Limb (tissue), 2 donors: ENCODE results near the gene CRB2.

Experiments used
- DNase-seq, 2 donors: peaks; one replicate each; pipeline ENCODE4 v3.0.0-alpha.2; 2016; ENCODE audit errors: extremely low spot score in 2 of 2

CRB2 gene

DNA sequence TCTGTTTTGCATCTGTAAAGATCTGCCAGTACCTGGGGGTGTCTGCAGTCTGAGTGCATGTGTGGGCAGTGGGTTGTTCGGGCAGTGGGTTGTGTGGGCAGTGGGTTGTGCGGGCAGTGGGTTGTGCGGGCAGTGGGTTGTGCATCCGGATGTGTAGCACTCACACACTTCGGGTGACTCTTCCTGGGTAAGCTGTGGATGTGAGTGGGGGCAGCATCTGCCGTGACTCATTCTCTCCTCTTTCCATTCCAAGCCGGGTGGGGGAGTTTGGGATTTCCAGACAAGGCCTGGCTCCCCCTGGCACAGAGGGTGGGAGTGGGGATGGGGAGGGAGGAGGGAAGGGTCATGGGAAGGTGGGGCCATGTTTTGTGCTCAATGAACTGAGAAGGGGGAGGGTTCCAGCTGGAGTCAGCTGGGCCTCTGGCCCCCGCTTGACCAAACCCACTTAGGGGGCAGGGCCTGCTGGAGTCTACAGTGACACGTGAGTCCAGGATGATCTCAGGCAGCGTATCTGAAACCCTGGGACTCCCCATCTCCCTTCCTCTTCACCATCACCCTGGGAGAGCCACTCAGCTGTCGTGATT, 8.3 kb downstream of the CRB2 start:
- no peak for DNase-seq

DNA sequence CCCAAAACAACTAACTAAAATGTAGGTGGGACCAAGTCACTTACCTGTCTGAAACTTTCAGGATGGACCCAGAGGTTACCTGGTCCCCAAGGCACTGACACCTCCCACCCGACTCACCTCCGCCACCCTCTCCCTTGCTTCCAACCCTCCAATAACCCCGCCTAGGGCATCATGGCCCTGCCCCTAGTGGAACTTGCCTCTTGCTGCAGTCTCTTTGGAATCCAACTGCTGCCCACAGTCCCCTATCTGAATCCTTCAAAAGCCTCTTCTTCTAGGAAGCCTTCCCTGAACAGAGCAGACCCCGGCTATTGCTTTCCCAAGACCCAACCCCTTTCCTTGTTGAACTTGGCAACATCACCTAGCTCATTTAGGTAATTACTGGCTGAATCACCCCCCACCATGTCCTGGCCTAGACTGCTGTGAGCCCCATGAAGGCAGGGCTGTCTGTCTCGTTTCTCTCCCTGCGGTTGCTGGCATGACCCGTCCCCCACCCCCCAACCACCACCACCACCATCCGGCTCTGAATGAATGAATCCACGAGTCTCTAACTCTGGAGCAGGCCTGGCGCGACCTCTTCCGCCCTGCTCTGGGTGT, 9.4 kb downstream of the CRB2 start:
- no peak for DNase-seq

DNA sequence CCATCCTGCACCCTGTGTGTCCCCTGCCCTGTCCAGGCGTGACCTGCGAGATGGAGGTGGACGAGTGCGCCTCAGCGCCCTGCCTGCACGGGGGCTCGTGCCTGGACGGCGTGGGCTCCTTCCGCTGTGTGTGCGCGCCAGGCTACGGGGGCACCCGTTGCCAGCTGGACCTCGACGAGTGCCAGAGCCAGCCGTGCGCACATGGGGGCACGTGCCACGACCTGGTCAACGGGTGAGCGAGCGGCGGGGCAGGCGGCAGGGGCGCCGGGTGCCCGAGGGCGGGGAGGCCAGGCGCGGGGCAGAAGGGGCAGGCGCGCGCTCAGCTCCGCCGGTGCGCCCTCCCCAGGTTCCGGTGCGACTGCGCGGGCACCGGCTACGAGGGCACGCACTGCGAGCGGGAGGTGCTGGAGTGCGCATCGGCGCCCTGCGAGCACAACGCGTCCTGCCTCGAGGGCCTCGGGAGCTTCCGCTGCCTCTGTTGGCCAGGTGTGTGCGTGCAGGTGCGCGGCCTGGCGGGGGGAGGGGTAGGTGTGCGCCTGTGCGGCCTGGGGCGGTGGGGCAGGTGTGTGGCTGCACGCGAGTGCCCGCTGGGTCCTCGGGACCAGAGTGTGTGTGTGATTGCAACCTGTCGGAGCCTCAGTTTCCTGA, 10.0 kb downstream of the CRB2 start:
- no peak for DNase-seq

DNA sequence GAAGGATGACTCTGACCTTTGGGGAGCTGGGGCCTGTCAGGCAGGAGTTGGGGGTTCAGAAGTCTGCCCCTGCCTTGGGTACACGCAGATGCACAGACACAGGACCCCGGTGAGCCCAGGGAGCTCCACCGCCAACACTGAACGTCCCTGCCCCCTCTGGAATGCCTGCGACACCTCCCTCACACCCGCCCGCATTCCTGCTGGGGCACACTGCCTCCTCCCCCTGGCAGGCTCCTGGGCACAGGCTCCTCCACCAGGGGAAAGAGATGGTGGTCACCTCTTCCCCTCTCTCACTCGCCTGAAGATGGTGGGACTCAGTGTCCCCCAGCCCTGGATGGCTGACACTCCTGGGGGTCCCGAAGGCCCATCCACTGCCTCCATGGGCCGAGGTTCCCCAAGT, 12.0 kb downstream of the CRB2 start:
- DNase-seq, result no peak

DNA sequence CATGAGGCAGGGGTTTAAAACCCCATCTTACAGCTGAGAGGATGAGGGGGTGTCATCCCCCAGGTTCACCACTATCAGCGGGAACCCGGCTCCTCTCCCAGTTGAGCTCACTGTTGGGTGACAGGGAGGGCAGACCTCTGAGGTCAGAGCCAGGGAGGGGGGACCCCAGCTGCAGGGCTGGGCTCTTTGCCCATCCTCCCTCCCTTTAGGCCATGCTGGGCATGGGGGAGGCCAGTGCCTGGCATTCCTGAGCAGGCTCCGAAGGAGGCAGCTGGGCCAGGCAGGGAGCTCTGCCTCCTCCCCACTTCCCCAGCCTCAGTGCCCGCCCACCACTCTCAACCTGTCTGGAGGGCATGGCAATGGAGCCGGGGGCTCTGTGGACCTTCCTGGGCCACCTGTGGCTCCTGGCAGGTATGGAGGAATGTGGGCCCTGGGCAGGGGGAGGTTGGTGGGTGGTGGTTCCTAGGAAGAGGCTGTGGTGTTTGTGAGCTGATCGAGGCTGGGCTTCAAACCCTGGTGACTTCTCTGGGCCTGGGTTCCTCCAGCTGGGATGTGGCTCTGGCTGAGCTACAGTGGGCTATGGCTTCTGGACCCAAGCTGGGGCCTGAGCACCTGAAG, 12.6 kb downstream of the CRB2 start:
- DNase-seq, result no peak

DNA sequence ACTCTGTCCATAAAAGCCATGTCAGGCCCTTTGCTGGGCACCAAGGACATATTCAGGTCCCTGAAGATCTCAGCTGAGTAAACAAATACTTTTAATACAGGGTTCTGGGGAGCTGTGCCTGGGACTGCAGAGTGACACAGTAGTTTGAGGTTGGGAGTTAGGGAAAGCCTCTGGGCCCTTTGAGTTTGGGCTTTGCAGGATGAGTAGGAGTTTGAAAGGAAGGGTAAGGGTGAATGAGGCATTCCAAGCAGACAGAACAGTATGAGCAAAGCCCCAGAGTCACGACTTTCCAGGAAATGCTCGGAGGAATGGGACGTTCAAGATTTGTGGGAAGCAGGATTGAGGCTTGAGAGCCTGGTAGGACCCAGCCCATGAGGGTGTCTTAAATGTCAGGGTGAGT, 13.3 kb downstream of the CRB2 start:
- DNase-seq, result no peak

DNA sequence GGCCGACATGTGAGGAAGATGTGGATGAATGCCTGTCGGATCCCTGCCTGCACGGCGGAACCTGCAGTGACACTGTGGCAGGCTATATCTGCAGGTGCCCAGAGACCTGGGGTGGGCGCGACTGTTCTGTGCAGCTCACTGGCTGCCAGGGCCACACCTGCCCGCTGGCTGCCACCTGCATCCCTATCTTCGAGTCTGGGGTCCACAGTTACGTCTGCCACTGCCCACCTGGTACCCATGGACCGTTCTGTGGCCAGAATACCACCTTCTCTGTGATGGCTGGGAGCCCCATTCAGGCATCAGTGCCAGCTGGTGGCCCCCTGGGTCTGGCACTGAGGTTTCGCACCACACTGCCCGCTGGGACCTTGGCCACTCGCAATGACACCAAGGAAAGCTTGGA, 14.1 kb downstream of the CRB2 start:
- DNase-seq, result no peak

DNA sequence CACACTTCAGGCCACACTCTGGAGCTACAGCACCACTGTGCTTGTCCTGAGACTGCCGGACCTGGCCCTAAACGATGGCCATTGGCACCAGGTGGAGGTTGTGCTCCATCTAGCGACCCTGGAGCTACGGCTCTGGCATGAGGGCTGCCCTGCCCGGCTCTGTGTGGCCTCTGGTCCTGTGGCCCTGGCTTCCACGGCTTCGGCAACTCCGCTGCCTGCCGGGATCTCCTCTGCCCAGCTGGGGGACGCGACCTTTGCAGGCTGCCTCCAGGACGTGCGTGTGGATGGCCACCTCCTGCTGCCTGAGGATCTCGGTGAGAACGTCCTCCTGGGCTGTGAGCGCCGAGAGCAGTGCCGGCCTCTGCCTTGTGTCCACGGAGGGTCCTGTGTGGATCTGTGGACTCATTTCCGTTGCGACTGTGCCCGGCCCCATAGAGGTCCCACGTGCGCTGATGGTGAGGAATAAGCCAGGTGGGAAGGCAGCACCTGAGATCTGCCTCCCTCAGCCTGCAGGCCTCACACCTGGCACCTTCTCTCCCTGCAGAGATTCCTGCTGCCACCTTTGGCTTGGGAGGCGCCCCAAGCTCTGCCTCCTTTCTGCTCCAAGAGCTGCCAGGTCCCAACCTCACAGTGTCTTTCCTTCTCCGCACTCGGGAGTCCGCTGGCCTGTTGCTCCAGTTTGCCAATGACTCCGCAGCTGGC, 14.7 kb downstream of the CRB2 start:
- no peak for DNase-seq

DNA sequence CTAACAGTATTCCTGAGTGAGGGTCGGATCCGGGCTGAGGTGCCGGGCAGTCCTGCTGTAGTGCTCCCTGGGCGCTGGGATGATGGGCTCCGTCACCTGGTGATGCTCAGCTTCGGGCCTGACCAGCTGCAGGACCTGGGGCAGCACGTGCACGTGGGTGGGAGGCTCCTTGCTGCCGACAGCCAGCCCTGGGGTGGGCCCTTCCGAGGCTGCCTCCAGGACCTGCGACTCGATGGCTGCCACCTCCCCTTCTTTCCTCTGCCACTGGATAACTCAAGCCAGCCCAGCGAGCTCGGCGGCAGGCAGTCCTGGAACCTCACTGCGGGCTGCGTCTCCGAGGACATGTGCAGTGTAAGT, 15.2 kb downstream of the CRB2 start:
- DNase-seq, result no peak

DNA sequence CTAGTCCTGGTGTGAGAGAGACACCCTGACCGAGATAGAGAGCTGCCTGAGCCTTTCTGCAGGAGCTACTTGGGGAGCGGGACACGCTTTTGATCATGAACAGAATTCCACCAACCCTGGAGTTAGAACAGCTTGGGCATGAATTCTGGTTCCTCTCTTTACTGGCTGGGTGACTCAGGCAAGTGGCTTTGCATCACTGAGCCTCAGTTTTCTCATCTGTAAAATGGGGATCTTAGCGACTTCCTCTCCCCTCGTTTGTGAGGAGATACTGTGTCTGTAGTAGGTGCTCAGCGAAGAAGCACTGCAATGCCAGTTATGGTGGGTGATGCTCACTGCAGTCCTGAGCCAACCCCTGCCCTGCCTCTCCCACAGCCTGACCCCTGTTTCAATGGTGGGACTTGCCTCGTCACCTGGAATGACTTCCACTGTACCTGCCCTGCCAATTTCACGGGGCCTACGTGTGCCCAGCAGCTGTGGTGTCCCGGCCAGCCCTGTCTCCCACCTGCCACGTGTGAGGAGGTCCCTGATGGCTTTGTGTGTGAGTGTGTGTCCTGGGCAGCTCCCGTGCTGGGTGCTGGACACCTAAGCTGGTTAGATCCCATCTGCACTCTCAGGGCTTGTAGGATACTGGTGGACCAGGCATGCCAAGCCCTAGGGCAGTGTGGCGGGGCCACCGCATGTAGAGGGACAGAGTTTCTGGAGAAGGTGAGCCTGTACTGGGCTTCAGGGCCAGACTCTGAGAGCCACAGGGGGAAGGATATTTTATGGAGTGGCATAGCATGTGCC, 16.0 kb downstream of the CRB2 start:
- no peak for DNase-seq

DNA sequence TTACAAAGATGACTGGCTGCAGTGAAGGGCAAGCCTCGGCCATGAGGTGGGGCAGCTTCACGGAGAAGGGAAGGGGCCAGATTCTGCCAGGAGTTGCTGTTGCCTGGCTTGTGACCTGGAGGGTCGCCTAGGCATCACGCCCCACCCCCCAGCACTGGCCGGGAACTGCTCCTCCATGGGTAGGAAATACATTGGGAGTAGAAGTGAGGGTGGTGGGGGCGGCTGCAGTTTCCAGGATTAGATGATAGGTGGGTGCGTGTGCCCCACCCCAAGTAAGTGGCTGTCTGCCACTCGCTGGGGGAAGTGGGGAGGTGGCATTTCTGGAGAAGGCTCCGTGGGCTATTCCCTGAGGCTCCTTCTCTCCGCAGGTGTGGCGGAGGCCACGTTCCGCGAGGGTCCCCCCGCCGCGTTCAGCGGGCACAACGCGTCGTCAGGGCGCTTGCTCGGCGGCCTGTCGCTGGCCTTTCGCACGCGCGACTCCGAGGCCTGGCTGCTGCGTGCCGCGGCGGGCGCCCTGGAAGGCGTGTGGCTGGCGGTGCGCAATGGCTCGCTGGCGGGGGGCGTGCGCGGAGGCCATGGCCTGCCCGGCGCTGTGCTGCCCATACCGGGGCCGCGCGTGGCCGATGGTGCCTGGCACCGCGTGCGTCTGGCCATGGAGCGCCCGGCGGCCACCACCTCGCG, 16.9 kb downstream of the CRB2 start:
- no peak for DNase-seq

DNA sequence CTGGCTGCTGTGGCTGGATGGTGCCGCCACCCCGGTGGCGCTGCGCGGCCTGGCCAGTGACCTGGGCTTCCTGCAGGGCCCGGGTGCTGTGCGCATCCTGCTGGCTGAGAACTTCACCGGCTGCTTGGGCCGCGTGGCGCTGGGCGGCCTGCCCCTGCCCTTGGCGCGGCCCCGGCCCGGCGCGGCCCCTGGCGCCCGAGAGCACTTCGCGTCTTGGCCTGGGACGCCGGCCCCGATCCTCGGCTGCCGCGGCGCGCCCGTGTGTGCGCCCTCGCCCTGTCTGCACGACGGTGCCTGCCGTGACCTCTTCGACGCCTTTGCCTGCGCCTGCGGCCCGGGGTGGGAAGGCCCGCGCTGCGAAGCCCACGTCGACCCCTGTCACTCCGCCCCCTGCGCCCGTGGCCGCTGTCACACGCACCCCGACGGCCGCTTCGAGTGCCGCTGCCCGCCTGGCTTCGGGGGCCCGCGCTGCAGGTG, 17.5 kb downstream of the CRB2 start:
- DNase-seq, result no peak

DNA sequence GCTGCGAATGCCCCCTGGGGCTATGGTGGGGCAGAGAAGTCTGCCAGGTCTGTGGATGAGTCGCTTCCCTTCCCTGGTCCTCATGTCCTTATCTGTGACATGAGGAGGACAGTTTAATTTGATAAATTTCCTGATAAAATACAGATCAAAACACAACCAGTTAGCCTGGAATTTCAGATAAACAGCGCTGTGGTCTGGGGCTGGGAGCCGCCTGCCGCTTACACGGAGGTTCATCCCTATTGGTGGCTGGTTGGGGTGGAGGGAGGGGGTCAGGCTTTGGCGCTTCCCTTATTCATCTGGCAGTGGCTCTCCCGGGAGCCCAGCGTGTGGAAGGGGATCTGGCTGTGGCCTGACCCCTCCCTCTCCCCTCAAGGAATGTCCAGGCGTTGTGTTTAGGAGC, 17.9 kb downstream of the CRB2 start:
- DNase-seq, result no peak

DNA sequence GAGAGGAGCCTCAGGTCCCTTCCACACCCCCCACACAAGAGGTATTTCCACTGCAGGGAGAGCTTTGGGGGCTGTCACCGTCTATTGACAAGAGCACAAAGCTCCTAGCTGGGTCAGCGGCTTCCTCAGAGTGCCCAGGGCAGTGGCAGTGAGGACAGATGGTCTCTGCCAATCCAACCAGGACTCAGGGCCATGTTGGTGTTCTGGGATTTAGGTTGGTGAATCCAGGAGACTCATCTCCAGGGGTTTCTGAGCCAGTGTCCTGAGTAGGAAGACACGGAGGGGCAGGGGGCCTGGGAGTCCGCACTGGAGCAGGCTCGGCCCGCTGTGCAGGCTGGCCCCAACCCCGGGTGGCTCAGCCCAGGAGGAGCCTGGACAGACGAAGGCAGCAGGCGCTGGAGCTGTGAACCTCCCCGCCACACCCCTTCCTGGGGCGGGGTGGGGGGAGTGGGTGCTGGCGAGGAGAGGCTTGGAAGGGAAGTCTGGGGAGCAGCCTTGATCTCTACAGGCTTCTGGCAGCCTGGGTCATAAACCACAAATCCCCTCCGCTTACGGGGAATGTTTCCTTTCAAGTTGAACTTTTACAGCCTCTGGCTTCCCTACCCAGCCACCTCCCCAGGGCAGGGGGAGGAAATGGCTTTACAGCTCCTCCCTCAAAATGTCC, 19.6 kb downstream of the CRB2 start:
- DNase-seq, result peak in 1 of 2 donors; percentile 76

DNA sequence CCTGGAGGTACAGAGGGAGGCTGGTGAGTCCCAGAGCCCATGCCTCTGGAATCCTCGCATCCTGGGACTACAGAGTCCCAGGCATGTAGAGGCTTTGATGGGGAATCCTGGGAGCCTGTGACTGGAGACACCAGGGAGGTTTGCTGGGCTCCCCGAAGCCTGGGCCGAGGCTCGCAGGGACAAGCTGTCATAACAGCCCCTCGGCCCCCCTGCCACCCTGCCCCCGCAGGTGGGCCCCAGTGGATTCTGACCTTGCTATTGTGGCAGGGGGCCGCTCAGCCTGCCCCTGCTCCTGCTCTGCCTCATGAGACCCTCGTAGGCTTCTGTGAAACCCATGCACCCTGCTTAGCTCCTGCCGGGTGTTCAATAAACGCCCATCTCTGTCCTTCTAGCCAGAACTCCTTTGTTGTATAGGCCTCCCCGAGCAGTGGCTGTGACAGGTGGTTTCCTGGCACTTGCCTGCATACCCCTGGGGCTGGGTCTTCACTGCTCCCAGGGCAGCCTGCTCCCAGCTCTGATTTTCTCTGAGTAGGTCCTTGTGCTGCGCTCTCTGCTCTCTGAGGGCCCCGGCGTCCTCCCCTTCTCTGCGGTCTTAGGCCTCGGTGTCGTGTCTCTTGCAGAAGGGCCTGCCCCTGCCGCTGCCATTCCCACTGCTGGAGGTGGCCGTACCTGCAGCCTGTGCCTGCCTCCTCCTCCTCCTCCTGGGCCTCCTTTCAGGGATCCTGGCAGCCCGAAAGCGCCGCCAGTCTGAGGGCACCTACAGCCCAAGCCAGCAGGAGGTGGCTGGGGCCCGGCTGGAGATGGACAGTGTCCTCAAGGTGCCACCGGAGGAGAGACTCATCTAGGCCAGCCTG, 20.4 kb downstream of the CRB2 start:
- DNase-seq, result no peak

DNA sequence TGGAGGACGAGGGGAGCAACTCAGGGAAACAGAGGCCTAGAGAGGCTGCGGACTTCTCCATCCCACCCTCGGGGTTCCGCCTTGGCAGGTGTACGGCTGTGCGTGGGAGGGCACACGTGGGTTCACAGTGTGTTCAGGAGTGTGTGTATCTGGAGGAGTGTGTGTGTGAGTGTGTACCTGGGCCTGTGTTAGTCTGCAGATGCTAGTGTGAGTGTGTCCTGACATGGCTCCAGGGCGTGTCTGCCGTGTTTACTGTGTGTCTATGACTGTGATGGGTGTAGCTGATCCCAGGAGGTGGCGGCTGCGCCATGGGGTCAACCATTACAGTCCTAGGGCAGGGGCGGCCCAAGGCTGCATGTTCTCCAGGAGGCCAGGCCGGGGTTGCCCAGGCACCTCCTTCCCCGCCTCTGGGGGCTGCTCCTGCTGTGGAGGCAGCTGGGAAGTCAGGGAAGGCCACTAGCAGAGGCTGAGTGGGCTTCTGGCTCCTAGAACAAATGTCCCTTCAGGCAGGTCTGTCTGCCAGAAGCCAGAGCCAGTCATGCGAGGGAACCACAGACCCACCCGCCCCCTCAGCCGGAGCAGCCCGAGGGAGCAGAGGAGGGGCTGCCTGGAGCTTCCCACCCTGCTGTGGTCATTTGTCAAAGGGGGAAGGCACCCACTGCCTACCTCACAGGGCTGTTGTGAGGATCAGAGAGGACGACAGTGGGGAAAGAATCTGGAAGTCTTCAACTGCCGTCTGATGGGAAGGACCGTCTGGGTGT, 21.4 kb downstream of the CRB2 start:
- no peak for DNase-seq

DNA sequence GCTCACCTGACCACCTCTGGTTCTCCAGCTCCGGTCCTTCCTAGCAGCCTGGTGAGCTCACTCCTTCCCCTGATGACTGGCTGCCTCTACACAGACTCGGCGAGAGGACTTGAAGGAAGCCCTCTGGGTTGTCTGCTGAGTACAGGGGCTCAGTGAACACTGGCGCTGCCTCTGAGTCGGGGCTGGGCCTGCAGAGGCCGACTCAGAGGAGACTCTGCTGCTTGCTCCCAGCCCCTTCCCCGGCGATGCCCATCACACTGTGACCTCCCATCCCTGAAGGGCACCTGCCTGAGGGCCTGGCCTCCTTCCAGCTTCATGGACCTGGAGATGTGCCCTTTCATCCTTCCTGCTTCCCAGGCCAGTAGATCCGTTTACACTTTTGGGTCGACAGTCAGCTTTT, 22.0 kb downstream of the CRB2 start:
- DNase-seq, result no peak

DNA sequence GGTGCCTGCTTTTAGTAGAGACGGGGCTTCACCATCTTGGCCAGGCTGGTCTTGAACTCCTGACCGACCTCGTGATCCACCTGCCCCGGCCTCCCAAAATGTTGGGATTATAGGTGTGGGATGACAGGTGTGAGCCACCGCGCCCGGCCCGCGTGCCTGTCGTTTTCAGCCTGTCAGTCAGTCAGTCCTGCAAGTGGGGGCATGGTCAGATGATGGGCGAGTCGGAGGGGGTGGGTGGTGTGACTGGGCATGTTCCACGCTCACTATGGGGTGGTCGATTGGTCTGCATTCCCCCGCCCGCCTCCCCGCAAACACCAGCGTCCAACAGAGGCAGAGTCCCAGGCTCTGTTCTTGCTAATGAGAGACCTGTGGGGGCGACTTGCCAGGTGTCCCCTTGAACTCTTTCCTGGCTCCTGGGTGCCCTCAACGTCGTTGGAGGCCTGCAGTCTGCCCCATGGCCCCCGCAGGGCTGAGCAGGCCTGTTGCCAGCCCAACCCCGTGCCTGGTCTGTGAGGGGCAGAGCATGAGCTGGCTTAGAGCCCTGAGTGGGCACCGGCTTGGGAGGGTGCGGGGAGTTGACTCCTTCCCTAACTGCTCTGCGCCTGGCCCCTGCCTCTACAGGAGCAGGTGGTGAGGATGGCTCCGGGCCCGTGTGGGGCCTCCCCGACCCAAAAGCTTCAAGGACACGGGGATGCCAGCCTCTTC, 23.1 kb downstream of the CRB2 start:
- DNase-seq, result no peak
